ENCODE data around the gene FIGLA.

FIGLA gene

DNA sequence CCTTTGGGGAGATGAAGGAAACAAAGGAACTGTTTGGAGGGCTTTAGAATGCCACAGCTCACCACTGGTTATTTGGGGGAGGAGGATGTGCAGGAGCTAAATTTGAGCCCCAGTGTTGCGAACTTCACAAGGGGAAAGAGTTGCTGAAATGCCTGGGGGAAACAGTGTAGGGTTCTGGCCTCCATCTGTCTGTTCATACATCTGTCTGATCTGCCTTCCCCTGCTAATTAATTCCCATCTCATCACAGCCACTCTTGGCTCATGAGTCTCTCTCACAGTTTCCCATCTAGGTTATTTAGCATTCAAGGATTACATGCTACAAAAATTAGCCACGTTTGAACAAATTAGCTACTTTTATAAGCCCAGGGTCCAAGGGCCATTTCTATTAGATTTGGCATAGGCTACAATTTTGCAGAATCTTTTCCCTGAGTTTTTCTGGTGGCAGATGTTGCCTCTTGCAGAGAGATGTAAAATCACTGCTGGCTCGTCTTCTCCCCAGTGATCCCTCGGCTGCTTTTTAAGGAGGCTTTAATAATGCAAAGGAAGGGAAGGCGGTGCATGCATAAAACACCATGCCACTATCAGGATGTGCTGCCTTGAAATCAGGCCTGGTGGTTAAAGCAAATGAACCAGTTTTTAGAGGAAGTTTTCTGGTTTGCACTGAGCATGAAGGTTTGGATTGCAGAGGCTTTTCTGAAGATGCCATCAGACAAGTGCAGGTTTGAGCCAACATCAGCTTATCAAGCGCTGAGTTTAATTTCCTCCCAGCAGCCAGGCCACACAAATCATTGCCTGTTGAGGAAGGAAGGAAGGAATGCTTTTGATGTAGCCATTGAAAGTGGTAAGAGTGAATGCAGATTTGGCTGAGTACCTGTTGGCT, 57.4 kb downstream of the FIGLA start:
- Histone ChIP-seq H3K9ac (ENCODE audit: low read length) (no peak overlapping the region), H3K4me1 (ENCODE audit: control insufficient read depth, insufficient read depth, low read length) (no peaks in the 10 kb centered on the region), H3K9me3 (ENCODE audit: control insufficient read depth, low read length) (no peaks in the 10 kb centered on the region), H3K27me3 (ENCODE audit: control insufficient read depth, insufficient read depth, low read length) (peaks cover 24% of the 10 kb centered on the region), H3K36me3 (ENCODE audit: control insufficient read depth, insufficient read depth, low read length) (no peaks in the 10 kb centered on the region), H3K4me3 (ENCODE audit: low read length) (no peak overlapping the region)

DNA sequence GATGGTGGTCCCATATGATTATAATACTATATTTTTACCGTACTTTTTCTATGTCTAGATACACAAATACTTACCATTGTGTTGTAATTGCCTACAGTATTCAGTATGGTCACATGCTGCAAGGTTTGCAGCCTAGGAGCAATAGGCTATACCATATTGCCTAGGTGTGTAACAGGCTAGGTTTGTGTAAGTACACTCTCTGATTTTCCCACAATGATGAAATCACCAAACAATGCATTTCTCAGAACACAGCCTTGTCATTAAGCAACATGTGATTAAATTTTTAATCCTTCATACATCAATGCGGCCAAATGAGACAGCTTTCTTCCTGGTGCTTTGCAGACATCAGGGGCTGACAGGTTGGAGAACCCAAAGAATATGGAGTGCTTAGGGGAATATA, 59.7 kb downstream of the FIGLA start:
- H3K4me3 ChIP-seq (ENCODE audit: low read length), result no peak overlapping the region
- H3K9ac ChIP-seq (ENCODE audit: low read length), result no peak overlapping the region
- H3K9me3 ChIP-seq (ENCODE audit: control insufficient read depth, low read length), result no peaks in the 10 kb centered on the region
- no peaks in the 10 kb centered on the region for H3K4me1 ChIP-seq (ENCODE audit: control insufficient read depth, insufficient read depth, low read length)
- H3K36me3 ChIP-seq (ENCODE audit: control insufficient read depth, insufficient read depth, low read length), result no peaks in the 10 kb centered on the region
- peaks cover 24% of the 10 kb centered on the region for H3K27me3 ChIP-seq (ENCODE audit: control insufficient read depth, insufficient read depth, low read length)

DNA sequence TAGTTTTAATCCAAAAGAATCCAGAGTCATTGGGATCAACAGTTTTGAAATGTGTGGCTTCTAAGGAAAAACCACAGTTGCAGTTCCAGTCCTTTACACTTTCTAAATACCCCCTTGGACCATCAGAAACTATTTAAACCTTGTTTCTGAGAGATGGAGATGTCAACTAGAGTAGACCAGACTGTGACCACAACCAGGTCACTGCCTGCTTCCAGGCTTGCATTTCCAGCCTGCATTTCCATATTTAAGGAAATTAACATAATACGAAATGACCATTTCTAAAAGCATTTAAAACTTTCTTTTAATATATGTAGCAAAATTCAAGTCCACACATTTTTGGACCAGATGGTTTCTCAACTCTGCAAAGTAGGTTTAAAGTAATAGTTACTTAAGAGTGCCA, 60.8 kb downstream of the FIGLA start:
- H3K36me3 ChIP-seq (ENCODE audit: control insufficient read depth, insufficient read depth, low read length), result no peaks in the 10 kb centered on the region
- no peak overlapping the region for H3K9ac ChIP-seq (ENCODE audit: low read length)
- H3K4me1 ChIP-seq (ENCODE audit: control insufficient read depth, insufficient read depth, low read length), result no peaks in the 10 kb centered on the region
- H3K9me3 ChIP-seq (ENCODE audit: control insufficient read depth, low read length), result no peaks in the 10 kb centered on the region
- H3K4me3 ChIP-seq (ENCODE audit: low read length), result no peak overlapping the region
- H3K27me3 ChIP-seq (ENCODE audit: control insufficient read depth, insufficient read depth, low read length), result peaks cover 24% of the 10 kb centered on the region

DNA sequence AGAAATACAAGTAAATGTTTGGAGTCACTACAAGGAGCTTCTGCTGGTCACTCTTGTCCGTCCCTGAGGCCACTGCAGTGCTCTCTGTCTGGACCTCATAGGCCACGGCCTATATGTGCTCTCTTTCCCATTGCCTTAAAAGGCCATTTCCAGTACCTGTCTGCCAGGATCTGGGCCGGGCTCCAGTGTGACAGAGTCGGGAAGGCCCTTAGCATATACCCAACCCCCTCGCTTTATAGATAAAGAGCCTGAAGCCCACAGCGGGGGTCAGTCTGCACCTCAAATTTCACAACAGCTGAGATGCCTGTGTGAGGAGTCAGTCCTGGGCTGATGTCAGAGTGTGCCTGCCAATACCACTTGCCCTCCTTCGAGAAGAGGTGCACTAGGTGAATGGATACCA, 62.3 kb downstream of the FIGLA start:
- H3K9ac ChIP-seq (ENCODE audit: low read length), result no peak overlapping the region
- no peak overlapping the region for H3K4me3 ChIP-seq (ENCODE audit: low read length)
- no peaks in the 10 kb centered on the region for H3K9me3 ChIP-seq (ENCODE audit: control insufficient read depth, low read length)
- H3K4me1 ChIP-seq (ENCODE audit: control insufficient read depth, insufficient read depth, low read length), result no peaks in the 10 kb centered on the region
- peaks cover 12% of the 10 kb centered on the region for H3K27me3 ChIP-seq (ENCODE audit: control insufficient read depth, insufficient read depth, low read length)
- H3K36me3 ChIP-seq (ENCODE audit: control insufficient read depth, insufficient read depth, low read length), result no peaks in the 10 kb centered on the region

Data from mucosa of stomach (tissue), 1 donor.